Gastrocnemius medialis (tissue), 4 donors: ENCODE measurements around the gene HAX1. TPM values are rescaled to one million over a fixed set of nuclear protein-coding genes. Genes with fewer than 3 reads are reported as not detected.
"Not testable (repeated sequence)": the region's sequence is repeated elsewhere in the genome, so short reads cannot be mapped to it uniquely, and the experiment has no call there.

Experiments
- ATAC-seq, 2 donors: fragments of 150-250 bp; one replicate each; pipeline ENCODE4 v1.9.1; 2016
- DNase-seq, 2 donors: peaks; one replicate each; pipeline ENCODE4 v3.0.0-alpha.2; 2019
- H3K27ac ChIP-seq, 4 donors: fragments of 200-600 bp; sonication (generic); 1 replicate in 1 of 4; 2 replicates in 3 of 4; pipeline ENCODE4 v1.5.1; 2016 to 2018; ENCODE audit warnings: mild to moderate bottlenecking in 2 of 4, moderate library complexity in 1 of 4
- H3K27me3 ChIP-seq, 3 donors: fragments of 200-600 bp; sonication (generic) in 2 of 3; 1 replicate in 1 of 3; 2 replicates in 2 of 3; pipeline versions ENCODE4 v1.5.1 to v1.6.0; 2016 to 2019; ENCODE audit warnings: mild to moderate bottlenecking in 1 of 3, moderate library complexity in 1 of 3
- H3K36me3 ChIP-seq, 2 donors: fragments of 200-600 bp; sonication (generic) in 1 of 2; one replicate each; pipeline ENCODE4 v1.5.1; 2017 to 2018
- H3K4me1 ChIP-seq, 2 donors: fragments of 200-600 bp; sonication (generic) in 1 of 2; one replicate each; pipeline ENCODE4 v1.5.1; 2016 to 2017; ENCODE audit warnings: mild to moderate bottlenecking in 2 of 2
- H3K4me3 ChIP-seq, 4 donors: fragments of 200-600 bp; sonication (generic) in 3 of 4; 1 replicate in 1 of 4; 2 replicates in 3 of 4; pipeline ENCODE4 v1.5.1; 2016 to 2019; ENCODE audit warnings: mild to moderate bottlenecking in 2 of 4
- H3K9me3 ChIP-seq, 3 donors: fragments of 200-600 bp; sonication (generic) in 2 of 3; 1 replicate in 1 of 3; 2 replicates in 2 of 3; pipeline ENCODE4 v1.5.1; 2016 to 2019
- POLR2A ChIP-seq, 2 donors: fragments of 450-650 bp; IDR thresholded peaks; one replicate each; pipeline ENCODE4 v1.6.1; 2017; ENCODE audit warnings: antibody characterized with exemption in 2 of 2, mild to moderate bottlenecking in 2 of 2, moderate library complexity in 2 of 2
- in situ Hi-C, 4 donors: fragments of 200-750 bp; cut with MboI; loops; one replicate each; pipeline versions ENCODE4 v1.15.0 to v1.8.0; 2017; ENCODE audit warnings: low sequenced_read_pairs in 4 of 4
- intact Hi-C: fragments of 100-400 bp; cut with DNase I; formaldehyde crosslinking; loops from one replicate; pipeline ENCODE4 v1.15.1; 2023; ENCODE audit warnings: low total_unique reads
- total RNA-seq, 4 donors: library from RNA; depleted of rRNA; stranded (reverse); fragments of >200 nt; gene quantifications; one replicate each; pipeline versions ENCODE4 v1.1.0 to v1.2.3, GENCODE V29; 2016
- TF ChIP-seq, protein P1 (sequence below), 5 experiments: fragments of 450-650 bp in 3 of 5; fragments of 200-600 bp in 2 of 5; sonication (generic) in 2 of 5; IDR thresholded peaks in 4 of 5; conservative IDR thresholded peaks in 1 of 5; 1 replicate in 4 of 5; 2 replicates in 1 of 5; pipeline ENCODE4 v1.5.1; 2016 to 2019; ENCODE audit warnings: antibody characterized with exemption in 5 of 5, mild to moderate bottlenecking in 3 of 5, moderate library complexity in 3 of 5

Gene HAX1
- total RNA-seq, 4 donors from 2014 or later = 145 to 205 (median 177) TPM

DNA sequence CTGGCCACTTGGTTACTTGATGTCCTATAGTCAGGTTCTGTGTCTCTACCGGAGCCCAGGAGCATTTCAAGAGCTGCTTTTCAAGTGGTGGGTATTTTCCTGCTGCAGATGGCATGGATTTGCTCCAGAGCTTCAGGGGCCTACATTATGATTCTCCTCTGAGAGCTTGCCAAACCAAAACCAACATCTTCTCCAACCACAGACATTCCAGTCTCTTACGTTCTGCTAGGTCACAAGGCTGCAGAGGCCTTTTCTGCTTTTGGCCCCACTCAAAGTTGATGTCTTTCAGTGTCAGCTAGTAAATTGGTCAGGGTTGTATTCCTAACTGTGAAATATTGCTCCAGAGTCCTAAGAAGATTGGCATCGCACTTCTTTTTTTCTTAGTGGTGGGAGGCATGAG, 33.7 kb downstream of the HAX1 start:
- H3K9me3 ChIP-seq = no peaks in the 10 kb centered on the region
- no peaks in the 10 kb centered on the region for H3K36me3 ChIP-seq
- H3K4me3 ChIP-seq = no peak overlapping the region
- intact Hi-C loops (no loop called here), in situ Hi-C loops (loop anchor here in 1 of 4 donors (25.0 kb wide), 1 partner anchor 294 kb away; no protein-coding TSS in a partner anchor)
- ATAC-seq = no peak
- no peaks in the 10 kb centered on the region for H3K4me1 ChIP-seq
- no peak overlapping the region for H3K27ac ChIP-seq
- no peak for TF ChIP-seq POLR2A (IDR thresholded peaks at IDR 0.05)
- TF ChIP-seq, protein P1, sequence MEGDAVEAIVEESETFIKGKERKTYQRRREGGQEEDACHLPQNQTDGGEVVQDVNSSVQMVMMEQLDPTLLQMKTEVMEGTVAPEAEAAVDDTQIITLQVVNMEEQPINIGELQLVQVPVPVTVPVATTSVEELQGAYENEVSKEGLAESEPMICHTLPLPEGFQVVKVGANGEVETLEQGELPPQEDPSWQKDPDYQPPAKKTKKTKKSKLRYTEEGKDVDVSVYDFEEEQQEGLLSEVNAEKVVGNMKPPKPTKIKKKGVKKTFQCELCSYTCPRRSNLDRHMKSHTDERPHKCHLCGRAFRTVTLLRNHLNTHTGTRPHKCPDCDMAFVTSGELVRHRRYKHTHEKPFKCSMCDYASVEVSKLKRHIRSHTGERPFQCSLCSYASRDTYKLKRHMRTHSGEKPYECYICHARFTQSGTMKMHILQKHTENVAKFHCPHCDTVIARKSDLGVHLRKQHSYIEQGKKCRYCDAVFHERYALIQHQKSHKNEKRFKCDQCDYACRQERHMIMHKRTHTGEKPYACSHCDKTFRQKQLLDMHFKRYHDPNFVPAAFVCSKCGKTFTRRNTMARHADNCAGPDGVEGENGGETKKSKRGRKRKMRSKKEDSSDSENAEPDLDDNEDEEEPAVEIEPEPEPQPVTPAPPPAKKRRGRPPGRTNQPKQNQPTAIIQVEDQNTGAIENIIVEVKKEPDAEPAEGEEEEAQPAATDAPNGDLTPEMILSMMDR (IDR thresholded peaks at IDR 0.05 in 4 of 5, conservative IDR thresholded peaks at IDR 0.05 in 1 of 5) = no peak
- no peak for DNase-seq
- H3K27me3 ChIP-seq = no peaks in the 10 kb centered on the region

GRCh38 chr1:154307670-154308270, 35.3 kb downstream of the HAX1 start:
- H3K27ac ChIP-seq, intact Hi-C loops, H3K9me3 ChIP-seq, H3K36me3 ChIP-seq, H3K4me3 ChIP-seq, H3K27me3 ChIP-seq, ATAC-seq, DNase-seq, H3K4me1 ChIP-seq: not testable (repeated sequence)
- in situ Hi-C loops = loop anchor here in 1 of 4 donors (25.0 kb wide), 1 partner anchor 295 kb away; no protein-coding TSS in a partner anchor

DNA sequence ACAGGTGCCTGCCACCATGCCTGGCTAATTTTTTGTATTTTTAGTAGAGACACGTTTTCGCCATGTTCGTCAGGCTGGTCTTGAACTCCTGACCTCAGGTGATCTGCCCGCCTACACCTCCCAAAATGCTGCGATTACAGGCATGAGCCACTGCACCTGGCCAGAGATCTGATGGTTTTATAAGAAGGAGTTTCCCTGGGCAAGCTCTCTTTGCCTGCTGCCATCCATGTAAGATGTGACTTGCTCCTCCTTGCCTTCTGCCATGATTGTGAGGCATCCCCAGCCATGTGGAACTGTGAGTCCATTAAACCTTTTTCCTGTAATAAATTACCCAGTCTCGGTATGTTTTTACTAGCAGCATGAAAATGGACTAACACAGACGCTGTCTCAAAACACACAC, 36.7 kb downstream of the HAX1 start:
- H3K4me1 ChIP-seq, H3K36me3 ChIP-seq, H3K9me3 ChIP-seq, ATAC-seq, DNase-seq, intact Hi-C loops, H3K27ac ChIP-seq, H3K4me3 ChIP-seq, H3K27me3 ChIP-seq: not testable (repeated sequence)
- in situ Hi-C loops = loop anchor here in 1 of 4 donors (25.0 kb wide), 1 partner anchor 297 kb away; no protein-coding TSS in a partner anchor

DNA sequence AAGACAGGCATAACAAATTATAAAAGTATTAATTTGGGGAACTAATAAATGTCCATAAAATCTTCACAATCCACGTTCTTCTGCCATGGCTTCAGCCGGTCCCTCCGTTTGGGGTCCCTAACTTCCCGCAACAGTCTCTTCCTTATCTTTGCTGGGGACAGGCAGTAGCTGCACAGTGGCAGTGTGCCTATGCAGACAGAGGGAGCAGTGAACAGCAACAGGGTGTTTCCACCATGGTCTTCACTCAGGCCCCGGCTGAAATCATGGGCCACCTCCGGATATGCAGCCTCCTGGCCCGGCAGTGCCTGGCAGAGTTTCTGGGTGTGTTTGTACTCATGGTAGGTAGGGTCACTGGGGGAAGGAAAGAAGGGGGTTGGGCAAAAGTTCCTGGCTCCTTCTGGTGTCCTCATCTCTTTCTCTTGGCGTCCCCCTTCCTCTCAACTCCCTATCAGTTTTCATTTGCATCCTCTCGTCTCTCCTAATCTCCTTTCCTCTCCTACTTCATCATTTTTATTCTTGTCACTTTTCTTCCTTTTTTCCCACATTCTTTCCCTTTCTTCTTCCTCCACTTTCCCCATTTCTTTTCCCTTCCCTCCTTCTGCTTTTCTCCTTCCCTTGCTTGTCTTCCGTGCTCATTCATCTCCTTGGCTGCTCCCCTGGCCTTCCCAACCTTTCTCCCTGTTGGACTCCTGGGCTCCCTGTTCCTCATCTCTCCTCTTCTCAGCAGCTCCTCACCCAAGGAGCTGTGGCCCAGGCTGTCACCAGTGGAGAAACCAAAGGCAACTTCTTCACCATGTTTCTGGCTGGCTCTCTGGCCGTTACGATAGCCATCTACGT, 40.0 kb downstream of the HAX1 start:
- H3K27ac ChIP-seq, H3K4me1 ChIP-seq, H3K9me3 ChIP-seq, H3K27me3 ChIP-seq, DNase-seq, intact Hi-C loops, H3K4me3 ChIP-seq, H3K36me3 ChIP-seq, ATAC-seq: not testable (repeated sequence)
- in situ Hi-C loops = loop anchor here in 1 of 4 donors (25.0 kb wide), 1 partner anchor 300 kb away; no protein-coding TSS in a partner anchor

DNA sequence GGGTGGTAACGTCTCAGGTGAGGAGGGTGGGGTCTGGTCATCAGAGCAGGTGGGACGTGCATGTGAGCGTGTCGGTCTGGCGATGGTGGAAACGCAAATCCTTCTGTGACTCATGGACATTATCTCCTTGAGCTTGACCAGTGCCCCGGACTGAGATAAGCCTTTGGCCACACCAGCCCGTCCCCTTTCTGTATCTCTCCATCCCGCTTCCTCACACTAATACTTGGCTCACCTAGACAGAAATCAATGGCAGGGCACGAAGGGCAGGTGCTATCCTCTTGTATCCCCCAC, 40.6 kb downstream of the HAX1 start:
- ATAC-seq (no peak), DNase-seq (no peak)
- Histone ChIP-seq H3K27me3 (no peaks in the 10 kb centered on the region), H3K27ac (no peak overlapping the region), H3K4me3 (no peak overlapping the region), H3K4me1 (no peaks in the 10 kb centered on the region), H3K36me3 (no peaks in the 10 kb centered on the region), H3K9me3 (no peaks in the 10 kb centered on the region)
- in situ Hi-C loops (loop anchor here in 1 of 4 donors (25.0 kb wide), 1 partner anchor 301 kb away; no protein-coding TSS in a partner anchor), intact Hi-C loops (no loop called here)
- TF ChIP-seq, protein P1 (IDR thresholded peaks at IDR 0.05 in 4 of 5, conservative IDR thresholded peaks at IDR 0.05 in 1 of 5) = no peak
- no peak for TF ChIP-seq POLR2A (IDR thresholded peaks at IDR 0.05)

- H3K9me3 ChIP-seq, H3K4me1 ChIP-seq, H3K36me3 ChIP-seq, DNase-seq, intact Hi-C loops, H3K4me3 ChIP-seq, H3K27me3 ChIP-seq, ATAC-seq, H3K27ac ChIP-seq: not testable (repeated sequence)
- in situ Hi-C loops = loop anchor here in 1 of 4 donors (25.0 kb wide), 1 partner anchor 302 kb away; no protein-coding TSS in a partner anchor
Measured at GRCh38 chr1:154314226-154314625, 41.8 kb downstream of the HAX1 start.
